ENCODE data around the gene FERMT1.

GRCh38 chr20:6026051-6026450 lies 96.8 kb downstream of the FERMT1 start:
- TF ChIP-seq CTCF (IDR thresholded peaks at IDR 0.05; ENCODE audit: insufficient read depth, low read depth, low read length) (no peak), EZH2 (IDR thresholded peaks at IDR 0.05; ENCODE audit: insufficient read depth, low read length) (no peak)

Measured in astrocyte (in vitro differentiated cells and primary cell).